HepG2 (cell line): ENCODE data around the gene TSPAN9. TPM values are rescaled to one million over a fixed set of nuclear protein-coding genes. Genes with fewer than 3 reads are reported as not detected.

Source experiments
- FOXP4 ChIP-seq: sonication (generic); formaldehyde crosslinking; IDR thresholded peaks from 2 replicates; pipeline ENCODE4 v1.4.0; 2020; ENCODE audit warnings: missing genetic modification reagents
- HIC2 ChIP-seq: sonication (generic); formaldehyde crosslinking; IDR thresholded peaks from 2 replicates; pipeline ENCODE4 v1.9.0; 2022; ENCODE audit warnings: low read depth, missing genetic modification reagents
- JUND ChIP-seq: sonication (generic); formaldehyde crosslinking; IDR thresholded peaks from 2 replicates; pipeline ENCODE4 v1.8.0; 2022; ENCODE audit warnings: mild to moderate bottlenecking, missing genetic modification reagents
- MXI1 ChIP-seq: IDR thresholded peaks from 3 replicates; pipeline ENCODE4 v1.6.1; 2012; ENCODE audit warnings: low read depth, low read length, inconsistent platforms, borderline replicate concordance
- ONECUT2 ChIP-seq: sonication (generic); formaldehyde crosslinking; IDR thresholded peaks from 2 replicates; pipeline ENCODE4 v1.4.0; 2020; ENCODE audit warnings: missing genetic modification reagents
- SMYD3 ChIP-seq: sonication (generic); formaldehyde crosslinking; IDR thresholded peaks from 2 replicates; pipeline ENCODE4 v1.8.1; 2023; ENCODE audit warnings: mild to moderate bottlenecking, missing genetic modification reagents
- SRF ChIP-seq: IDR thresholded peaks from 2 replicates; pipeline ENCODE4 v1.6.1; 2011; ENCODE audit warnings: mild to moderate bottlenecking, low read depth, low read length, moderate library complexity
- SRSF9 ChIP-seq: fragments of 200-400 bp; formaldehyde crosslinking; IDR thresholded peaks from 2 replicates; pipeline ENCODE4 v1.6.1; 2018; ENCODE audit warnings: borderline replicate concordance, mild to moderate bottlenecking, low read depth, low read length; ENCODE audit not compliant: insufficient read depth, poor library complexity, severe bottlenecking
- STAT5B ChIP-seq: sonication (generic); formaldehyde crosslinking; IDR thresholded peaks from 2 replicates; pipeline ENCODE4 v1.4.0; 2020; ENCODE audit warnings: missing genetic modification reagents
- ZBTB20 ChIP-seq: sonication (generic); formaldehyde crosslinking; IDR thresholded peaks from 2 replicates; pipeline ENCODE4 v1.8.1; 2023; ENCODE audit warnings: missing genetic modification reagents, low read depth, mild to moderate bottlenecking, borderline replicate concordance
- ZBTB37 ChIP-seq: sonication (generic); formaldehyde crosslinking; IDR thresholded peaks from 2 replicates; pipeline ENCODE4 v1.4.0; 2020; ENCODE audit warnings: mild to moderate bottlenecking, missing genetic modification reagents
- ZMAT3 ChIP-seq: sonication (generic); formaldehyde crosslinking; conservative IDR thresholded peaks from 2 replicates; pipeline ENCODE4 v1.7.0; 2021; ENCODE audit warnings: missing genetic modification reagents
- ZNF383 ChIP-seq: sonication (generic); formaldehyde crosslinking; IDR thresholded peaks from 2 replicates; pipeline ENCODE4 v1.4.0; 2020; ENCODE audit warnings: missing genetic modification reagents, mild to moderate bottlenecking, borderline replicate concordance
- polyA plus RNA-seq, 8 experiments: library from polyadenylated mRNA; depleted of rRNA in 3 of 8; stranded (reverse) in 7 of 8; unstranded in 1 of 8; fragments of >200 nt; fragmentation: Illumina TruSeq in 4 of 8; extraction: Trizol in 4 of 8; gene quantifications; 2 replicates each; pipeline versions ENCODE4 v1.2.1 to v1.2.3, GENCODE V29; 2011 to 2016; ENCODE audit warnings: low read depth in 4 of 8, missing spikeins in 1 of 8, mixed read lengths in 1 of 8; ENCODE audit not compliant: insufficient read depth in 1 of 8
- total RNA-seq, 5 experiments: library from RNA; depleted of rRNA; stranded (reverse); fragments of >200 nt; fragmentation: Illumina TruSeq; extraction: Trizol; gene quantifications; 2 replicates each; pipeline ENCODE4 v1.2.3, GENCODE V29; 2016; ENCODE audit warnings: low read depth in 1 of 5
- TF ChIP-seq, protein P1 (sequence below): sonication (generic); formaldehyde crosslinking; IDR thresholded peaks from 2 replicates; pipeline ENCODE4 v1.4.0; 2020; ENCODE audit warnings: mild to moderate bottlenecking, missing genetic modification reagents
- TF ChIP-seq, protein P2 (sequence below): sonication (generic); formaldehyde crosslinking; IDR thresholded peaks from 2 replicates; pipeline ENCODE4 v1.4.0; 2020; ENCODE audit warnings: missing genetic modification reagents
- TF ChIP-seq, protein P3 (sequence below): IDR thresholded peaks from 2 replicates; pipeline ENCODE4 v1.6.1; 2012; ENCODE audit warnings: inconsistent platforms
- TF ChIP-seq, protein P4 (sequence below): sonication (generic); formaldehyde crosslinking; IDR thresholded peaks from 2 replicates; pipeline ENCODE4 v1.4.0; 2020; ENCODE audit warnings: mild to moderate bottlenecking, missing genetic modification reagents
- TF ChIP-seq, protein P5 (sequence below): IDR thresholded peaks from 2 replicates; pipeline ENCODE4 v1.6.1; 2016; ENCODE audit warnings: missing genetic modification reagents, missing compliant biosample characterization

TSPAN9 gene
- total and polyA plus RNA-seq, 2 of the 13 experiments (the other 11 are each of a cell fraction or from before 2014, with no cell fraction given) = 18.1 to 42.3 TPM

- TF ChIP-seq, protein P1, sequence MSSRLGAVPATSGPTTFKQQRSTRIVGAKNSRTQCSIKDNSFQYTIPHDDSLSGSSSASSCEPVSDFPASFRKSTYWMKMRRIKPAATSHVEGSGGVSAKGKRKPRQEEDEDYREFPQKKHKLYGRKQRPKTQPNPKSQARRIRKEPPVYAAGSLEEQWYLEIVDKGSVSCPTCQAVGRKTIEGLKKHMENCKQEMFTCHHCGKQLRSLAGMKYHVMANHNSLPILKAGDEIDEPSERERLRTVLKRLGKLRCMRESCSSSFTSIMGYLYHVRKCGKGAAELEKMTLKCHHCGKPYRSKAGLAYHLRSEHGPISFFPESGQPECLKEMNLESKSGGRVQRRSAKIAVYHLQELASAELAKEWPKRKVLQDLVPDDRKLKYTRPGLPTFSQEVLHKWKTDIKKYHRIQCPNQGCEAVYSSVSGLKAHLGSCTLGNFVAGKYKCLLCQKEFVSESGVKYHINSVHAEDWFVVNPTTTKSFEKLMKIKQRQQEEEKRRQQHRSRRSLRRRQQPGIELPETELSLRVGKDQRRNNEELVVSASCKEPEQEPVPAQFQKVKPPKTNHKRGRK (CRISPR knock-in tag) = no peak
- no peak for TF ChIP-seq FOXP4 (CRISPR knock-in tag)
- TF ChIP-seq SRSF9 = no peak
- TF ChIP-seq ZMAT3 (CRISPR knock-in tag) = no peak; the same call in 1 of the 2 replicates
- no peak for TF ChIP-seq ZBTB37
- TF ChIP-seq, protein P2, sequence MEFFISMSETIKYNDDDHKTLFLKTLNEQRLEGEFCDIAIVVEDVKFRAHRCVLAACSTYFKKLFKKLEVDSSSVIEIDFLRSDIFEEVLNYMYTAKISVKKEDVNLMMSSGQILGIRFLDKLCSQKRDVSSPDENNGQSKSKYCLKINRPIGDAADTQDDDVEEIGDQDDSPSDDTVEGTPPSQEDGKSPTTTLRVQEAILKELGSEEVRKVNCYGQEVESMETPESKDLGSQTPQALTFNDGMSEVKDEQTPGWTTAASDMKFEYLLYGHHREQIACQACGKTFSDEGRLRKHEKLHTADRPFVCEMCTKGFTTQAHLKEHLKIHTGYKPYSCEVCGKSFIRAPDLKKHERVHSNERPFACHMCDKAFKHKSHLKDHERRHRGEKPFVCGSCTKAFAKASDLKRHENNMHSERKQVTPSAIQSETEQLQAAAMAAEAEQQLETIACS (CRISPR knock-in tag) = no peak
- TF ChIP-seq, protein P3, sequence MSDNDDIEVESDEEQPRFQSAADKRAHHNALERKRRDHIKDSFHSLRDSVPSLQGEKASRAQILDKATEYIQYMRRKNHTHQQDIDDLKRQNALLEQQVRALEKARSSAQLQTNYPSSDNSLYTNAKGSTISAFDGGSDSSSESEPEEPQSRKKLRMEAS = no peak; the same call in 1 of the 2 replicates
- TF ChIP-seq ZBTB20 (CRISPR knock-in tag) = no peak
- TF ChIP-seq MXI1 = peak; percentile 35; the same call in 1 of the 3 replicates
- peak; percentile 60; the same call in 1 of the 2 replicates for TF ChIP-seq JUND (CRISPR knock-in tag)
- TF ChIP-seq SMYD3 (CRISPR knock-in tag) = no peak
- no peak for TF ChIP-seq ZNF383 (CRISPR knock-in tag)
- peak; percentile 90; the same call in 1 of the 2 replicates for TF ChIP-seq HIC2 (CRISPR knock-in tag)
- no peak for TF ChIP-seq ONECUT2 (CRISPR knock-in tag)
- TF ChIP-seq, protein P4, sequence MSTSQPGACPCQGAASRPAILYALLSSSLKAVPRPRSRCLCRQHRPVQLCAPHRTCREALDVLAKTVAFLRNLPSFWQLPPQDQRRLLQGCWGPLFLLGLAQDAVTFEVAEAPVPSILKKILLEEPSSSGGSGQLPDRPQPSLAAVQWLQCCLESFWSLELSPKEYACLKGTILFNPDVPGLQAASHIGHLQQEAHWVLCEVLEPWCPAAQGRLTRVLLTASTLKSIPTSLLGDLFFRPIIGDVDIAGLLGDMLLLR (CRISPR knock-in tag) = no peak
- TF ChIP-seq, protein P5, sequence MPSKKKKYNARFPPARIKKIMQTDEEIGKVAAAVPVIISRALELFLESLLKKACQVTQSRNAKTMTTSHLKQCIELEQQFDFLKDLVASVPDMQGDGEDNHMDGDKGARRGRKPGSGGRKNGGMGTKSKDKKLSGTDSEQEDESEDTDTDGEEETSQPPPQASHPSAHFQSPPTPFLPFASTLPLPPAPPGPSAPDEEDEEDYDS (CRISPR knock-in tag) = no peak
- no peak for TF ChIP-seq STAT5B (CRISPR knock-in tag)
- TF ChIP-seq SRF = 0 out of 2 replicates have a peak, but pooled peaks have one; percentile 18
These were observed at the start of gene TSPAN9 (continued) for GRCh38 chr12:3076730-3077571.
